HG03280 (cell line): ENCODE data around the gene PLTP.
"Not testable (repeated sequence)": the region's sequence is repeated elsewhere in the genome, so short reads cannot be mapped to it uniquely, and the experiment has no call there.

Source experiments
- ATAC-seq: cut with Tn5 transposase; IDR thresholded peaks from one replicate; pipeline ENCODE4 v1.9.1; 2021; ENCODE audit warnings: mild to moderate bottlenecking, moderate library complexity; ENCODE audit not compliant: unreplicated experiment

PLTP gene

DNA sequence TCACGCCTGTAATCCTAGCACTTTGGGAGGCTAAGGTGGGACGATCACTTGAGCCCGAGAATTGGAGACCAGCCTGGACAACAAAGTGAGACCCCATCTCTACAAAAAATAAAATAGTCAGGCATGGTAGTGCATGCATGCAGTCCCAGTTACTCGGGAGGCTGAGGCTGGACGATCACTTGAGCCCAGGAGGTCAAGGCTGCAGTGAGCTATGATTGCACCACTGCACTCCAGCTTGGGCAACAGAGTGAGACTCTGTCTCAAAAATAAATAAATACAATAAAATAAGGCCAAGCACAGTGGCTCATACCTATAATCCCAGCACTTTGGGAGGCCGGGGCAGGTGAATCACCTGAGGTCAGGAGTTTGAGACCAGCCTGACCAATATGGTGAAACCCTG, 10.6 kb downstream of the PLTP start:
- not testable (repeated sequence) for ATAC-seq

DNA sequence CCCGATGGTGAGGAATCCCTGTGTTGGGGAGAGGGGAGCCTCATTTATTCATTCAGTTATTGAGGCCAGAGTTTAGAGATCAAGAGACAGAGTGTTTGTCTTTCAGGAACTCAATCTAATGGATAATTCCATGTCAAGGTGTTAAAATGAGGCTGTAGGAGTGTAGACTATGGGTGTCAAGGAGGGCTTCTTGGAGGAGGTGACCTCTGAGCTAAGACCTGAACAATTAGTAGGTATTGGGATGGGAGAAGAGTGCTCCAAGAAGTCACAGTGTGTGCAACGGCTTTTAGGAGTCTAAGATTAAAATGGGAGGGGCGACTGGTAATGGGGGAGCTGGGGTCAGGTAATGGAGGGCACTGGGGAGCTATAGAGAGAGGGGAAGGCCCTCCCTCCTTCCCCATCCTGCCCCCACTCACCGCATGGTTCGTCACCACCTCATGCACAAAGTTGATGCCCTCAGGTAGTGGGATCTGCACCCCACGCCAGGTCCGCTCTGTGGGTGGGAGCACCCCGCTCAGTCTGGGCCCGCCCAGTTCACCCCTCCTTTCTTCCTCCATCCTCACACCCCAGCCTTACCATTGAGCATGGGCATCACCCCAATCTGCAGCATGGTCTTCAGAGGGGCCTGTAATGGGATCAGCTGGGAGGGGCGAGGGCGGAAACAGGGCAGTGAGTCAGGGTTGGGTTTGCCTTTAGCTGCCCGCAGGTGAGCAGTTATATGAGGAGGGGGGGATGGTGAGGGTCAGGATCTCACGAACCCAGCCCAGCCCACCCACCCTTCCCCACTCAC, 12.7 kb downstream of the PLTP start:
- no peak for ATAC-seq

DNA sequence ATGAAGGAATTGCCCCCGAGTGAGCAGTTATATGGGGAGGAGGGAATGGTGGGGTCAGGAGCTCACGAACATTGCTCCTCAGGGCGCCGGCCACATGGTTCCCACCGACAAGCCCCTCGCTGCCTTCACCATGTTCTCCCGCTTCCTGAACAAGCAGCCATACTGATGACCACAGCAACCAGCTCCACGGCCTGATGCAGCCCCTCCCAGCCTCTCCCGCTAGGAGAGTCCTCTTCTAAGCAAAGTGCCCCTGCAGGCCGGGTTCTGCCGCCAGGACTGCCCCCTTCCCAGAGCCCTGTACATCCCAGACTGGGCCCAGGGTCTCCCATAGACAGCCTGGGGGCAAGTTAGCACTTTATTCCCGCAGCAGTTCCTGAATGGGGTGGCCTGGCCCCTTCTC, 13.7 kb downstream of the PLTP start:
- no peak for ATAC-seq

DNA sequence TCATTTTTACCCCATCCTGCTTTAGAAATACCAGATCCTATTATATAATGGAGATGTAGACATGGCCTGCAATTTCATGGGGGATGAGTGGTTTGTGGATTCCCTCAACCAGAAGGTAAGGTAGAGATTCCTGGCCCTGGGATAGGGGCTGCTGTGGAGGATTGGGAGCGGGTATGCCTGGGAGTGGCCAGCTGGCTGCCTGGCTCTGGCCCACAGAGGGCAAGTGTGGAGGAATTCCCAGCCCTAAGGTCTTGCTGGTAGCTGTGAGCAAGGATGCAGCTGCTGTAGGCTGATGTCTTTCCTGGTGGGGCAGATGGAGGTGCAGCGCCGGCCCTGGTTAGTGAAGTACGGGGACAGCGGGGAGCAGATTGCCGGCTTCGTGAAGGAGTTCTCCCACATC, 14.3 kb downstream of the PLTP start:
- ATAC-seq = no peak

DNA sequence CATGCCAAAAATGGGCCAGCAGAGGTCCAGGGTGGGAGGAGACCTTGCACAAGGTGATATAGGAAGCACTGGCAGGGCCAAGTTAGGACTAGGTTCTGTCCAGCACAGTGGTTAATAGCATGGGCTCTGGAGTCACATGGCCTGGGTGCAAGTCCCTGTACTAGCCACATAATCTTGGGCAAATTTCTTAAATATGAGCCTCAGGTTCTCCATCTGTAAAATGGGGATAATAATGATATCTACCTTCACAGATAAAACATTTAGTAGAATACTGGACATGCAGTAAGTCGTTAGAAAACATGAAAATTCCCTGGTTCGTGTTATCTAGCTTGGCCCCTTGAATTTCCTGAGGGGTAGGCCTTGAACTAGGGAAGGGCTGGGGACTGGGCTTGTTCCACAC, 14.7 kb downstream of the PLTP start:
- ATAC-seq = no peak

DNA sequence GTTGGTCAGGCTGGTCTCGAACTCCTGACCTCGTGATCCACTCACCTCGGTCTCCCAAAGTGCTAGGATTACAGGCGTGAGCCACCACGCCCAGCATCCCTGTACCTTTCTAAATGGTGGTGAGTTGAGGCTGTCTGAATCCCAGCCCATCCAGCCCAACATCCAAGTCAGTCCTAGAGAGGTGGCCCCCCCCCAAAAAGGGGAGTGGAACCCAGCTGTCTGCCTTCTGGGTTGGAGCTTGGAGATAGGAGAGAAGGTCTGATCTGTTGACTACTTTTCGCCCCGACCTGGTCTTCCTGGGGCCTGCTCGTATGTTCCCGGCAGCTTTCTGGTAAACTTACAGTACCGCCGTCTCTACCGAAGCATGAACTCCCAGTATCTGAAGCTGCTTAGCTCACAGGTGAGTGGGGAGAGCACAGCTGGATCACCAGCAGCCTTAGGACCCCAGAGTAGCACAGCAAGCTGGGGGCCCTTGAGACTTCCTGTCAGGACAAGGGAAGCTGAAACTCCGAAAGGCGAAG, 15.3 kb downstream of the PLTP start:
- no peak for ATAC-seq

DNA sequence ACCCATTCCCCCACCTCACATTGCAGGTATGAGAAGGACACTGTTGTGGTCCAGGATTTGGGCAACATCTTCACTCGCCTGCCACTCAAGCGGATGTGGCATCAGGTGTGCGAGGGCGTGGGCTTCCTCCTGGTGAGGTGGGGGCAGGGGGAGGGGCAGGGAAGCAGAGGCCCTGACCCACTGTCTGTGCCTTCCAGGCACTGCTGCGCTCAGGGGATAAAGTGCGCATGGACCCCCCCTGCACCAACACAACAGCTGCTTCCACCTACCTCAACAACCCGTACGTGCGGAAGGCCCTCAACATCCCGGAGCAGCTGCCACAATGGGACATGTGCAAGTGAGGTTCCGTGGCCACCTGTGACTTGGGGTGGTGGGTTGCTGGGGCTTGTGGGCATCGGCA, 17.2 kb downstream of the PLTP start:
- ATAC-seq = no peak

DNA sequence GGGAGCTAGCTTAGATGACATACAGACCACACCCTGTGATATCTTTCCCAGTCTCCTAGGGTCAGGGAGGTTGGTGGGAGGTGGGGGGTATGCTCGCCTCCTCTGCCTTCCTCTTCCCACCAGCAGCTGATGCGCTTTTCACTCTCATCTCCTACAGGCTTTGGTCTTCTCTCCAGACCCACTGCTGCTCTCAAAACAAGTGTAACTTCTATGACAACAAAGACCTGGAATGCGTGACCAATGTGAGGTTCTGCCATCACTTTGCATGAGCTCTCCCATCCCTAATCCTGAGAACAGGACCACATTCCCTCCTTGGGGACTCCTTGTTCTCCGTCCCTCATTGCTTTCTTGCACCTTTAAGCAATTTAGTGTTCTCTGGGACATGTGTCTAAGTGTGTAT, 18.1 kb downstream of the PLTP start:
- no peak for ATAC-seq

DNA sequence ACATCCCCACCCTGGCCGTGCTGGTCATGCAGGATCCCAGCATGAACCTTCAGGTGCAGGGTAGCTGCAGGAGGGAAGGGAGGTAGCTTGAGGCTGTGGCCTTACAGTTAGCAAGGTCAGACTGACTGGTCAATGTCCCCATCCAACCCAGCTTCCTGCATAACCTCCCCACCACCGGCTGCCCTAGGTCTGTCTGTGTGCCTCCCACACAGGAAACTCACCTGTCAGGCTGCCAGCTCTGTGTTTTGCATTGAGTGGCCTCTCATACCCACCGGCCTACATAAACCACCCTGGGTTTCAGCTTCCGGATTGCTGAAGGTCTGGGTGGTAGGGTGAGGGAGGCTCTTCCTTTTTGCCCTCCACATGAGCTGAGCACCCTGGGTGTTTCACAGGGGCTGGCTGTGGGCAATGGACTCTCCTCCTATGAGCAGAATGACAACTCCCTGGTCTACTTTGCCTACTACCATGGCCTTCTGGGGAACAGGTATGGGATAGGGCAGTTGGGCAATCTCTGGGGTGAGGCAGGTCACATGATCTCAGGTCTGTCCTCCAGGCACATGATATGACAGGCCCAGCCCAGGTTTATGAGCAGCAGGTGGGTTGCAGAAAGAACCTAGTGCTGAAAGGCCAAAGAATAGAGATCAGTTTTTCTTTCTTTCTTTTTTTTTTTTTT, 19.0 kb downstream of the PLTP start:
- ATAC-seq = no peak

DNA sequence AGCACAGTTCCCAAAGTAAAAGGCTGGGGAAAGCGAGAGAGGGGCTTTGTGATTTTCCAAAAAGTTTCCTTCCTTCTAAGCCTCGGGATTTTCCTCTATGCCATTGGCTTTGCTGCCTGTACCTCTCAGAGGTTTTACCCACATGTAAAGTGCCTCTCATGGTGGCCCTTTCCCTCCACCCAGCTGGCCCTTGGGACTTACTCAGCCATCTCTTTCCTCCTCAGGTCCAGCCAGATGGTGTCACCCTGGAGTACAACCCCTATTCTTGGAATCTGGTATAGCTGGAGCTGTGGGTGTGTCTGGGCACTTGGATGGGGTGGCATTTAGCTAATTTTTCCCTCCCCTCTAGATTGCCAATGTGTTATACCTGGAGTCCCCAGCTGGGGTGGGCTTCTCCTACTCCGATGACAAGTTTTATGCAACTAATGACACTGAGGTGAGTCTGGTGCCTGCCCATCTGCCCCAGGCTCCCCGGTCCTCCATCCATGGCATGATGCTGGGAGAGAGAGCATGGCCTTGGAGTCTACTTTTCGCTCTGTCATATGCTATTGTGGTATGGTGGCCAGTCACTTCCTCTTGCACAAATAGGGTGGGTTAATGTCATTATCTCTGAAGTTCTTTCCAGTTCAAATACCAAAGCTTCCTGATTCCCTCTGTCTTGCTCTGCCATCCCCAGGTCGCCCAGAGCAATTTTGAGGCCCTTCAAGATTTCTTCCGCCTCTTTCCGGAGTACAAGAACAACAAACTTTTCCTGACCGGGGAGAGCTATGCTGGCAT, 19.7 kb downstream of the PLTP start:
- no peak for ATAC-seq

DNA sequence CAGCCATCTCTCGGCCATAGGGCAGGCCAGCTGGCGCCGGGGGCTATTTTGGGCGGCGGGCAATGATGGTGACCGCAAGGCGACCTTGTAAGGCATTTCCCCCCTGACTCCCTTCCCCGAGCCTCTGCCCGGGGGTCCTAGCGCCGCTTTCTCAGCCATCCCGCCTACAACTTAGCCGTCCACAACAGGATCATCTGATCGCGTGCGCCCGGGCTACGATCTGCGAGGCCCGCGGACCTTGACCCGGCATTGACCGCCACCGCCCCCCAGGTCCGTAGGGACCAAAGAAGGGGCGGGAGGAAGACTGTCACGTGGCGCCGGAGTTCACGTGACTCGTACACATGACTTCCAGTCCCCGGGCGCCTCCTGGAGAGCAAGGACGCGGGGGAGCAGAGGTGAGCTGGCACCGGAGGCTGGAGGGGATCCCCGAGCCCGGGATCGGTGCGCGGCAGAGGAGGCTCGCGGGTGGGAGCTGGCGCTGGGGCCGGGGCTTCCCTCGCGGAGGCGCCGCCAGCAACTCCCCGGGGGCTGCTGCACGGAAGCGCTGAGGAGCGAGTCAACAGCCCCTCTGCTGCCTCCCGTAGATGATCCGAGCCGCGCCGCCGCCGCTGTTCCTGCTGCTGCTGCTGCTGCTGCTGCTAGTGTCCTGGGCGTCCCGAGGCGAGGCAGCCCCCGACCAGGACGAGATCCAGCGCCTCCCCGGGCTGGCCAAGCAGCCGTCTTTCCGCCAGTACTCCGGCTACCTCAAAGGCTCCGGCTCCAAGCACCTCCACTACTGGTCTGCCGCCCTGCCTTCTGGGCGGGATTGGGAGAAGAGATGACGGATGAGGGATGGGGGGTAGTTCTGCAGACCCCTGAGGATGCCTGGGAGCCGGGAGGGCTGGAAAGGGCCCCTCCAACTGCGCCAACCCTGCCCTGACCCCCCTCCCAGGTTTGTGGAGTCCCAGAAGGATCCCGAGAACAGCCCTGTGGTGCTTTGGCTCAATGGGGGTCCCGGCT, 20.7 kb downstream of the PLTP start, which contains the start of the genes CTSA and NEURL2:
Gene CTSA, plus strand, starts transcription at position 351 of the 999 bp plus-strand sequence. Its CDS starts 234 bp downstream, at position 585.
Gene NEURL2, minus strand, starts transcription at position 224 of the 999 bp plus-strand sequence. Its CDS starts 217 bp downstream, at position 7.
- peak; percentile 79 for ATAC-seq

DNA sequence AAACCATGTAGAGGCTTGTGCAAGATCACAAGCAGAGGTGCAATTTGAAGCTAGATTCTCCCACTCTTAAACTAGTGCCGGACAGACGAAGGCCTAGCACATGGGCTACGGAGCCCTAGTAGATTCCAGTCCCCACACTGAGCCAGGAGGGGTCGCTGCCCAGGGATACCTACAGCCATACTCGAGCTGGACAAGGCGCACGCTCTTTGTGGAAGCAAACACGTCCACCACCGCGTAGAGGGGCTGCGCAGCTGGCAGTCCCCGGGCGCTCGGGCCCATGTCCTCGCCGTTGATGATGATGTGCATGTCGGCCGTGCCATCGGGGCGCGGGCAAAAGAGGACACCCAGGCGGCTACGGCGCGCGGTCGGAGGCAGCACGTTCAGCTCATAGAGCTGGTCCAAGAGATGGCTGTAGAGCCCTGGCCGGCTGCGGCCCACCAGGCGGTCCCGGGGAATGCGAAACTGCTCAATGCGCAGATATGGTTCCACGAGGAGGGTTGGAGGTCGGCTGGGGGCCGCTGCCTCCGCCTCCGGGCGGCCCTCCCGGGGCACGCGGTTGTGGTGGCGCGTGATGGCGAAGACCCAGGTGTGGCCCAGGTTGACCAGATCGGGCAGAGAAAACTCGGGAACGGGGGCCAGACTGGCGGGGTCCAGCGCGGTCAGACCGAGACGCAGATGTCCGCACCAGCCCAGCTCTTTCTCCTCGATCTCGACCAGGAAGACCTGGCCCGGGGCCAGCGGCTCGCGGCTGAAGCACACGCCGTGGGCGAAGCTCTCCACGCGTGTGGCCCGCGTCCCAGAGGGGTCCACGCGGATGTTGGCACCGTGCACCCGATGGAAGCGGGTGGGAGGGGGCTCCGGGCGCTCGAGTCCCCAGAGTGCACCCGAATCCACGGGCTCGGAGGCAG, 21.6 kb downstream of the PLTP start:
- ATAC-seq = peak; percentile 31

DNA sequence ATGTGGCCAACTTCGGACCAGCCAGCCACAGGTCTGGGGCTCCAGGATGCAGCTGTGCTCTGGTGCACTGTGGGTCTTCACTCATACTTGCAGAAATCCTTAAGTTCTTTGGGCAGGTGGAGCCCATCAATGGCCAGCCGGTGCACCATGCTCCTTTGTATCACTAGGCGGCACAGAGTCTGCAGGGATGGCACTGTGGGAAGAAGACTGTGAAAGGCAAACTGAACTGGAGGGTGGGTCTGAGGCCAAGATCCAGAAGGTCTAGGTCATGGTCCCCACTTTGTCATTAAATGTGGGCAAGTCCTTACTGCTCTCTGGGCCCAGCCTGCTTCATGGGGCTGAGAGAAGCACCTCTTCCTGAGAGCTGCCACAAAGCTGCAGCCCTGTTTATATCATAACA, 23.3 kb downstream of the PLTP start:
- no peak for ATAC-seq

DNA sequence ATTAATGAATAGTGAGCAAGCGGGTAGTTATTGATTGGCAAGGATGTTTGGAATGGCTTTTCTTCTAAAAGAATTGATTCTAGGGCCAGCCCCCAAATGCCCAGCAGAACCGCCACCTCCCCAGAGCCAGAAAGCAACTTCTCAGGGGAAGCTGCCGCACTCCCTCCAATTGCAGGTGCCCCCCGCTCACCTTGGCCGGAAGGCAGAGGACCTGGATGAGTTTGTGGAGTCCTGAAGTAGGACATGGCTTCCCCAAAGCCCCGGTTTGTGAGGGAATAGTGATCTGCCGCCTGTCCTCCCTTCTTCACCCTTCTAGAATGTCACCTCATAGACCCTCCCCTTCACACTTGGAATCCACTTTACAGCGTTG, 24.6 kb downstream of the PLTP start, which contains the start of gene SPATA25:
Gene SPATA25, minus strand, starts transcription at position 277 of the 370 bp plus-strand sequence. Its CDS starts 32 bp downstream, at position 245.
- no peak for ATAC-seq

DNA sequence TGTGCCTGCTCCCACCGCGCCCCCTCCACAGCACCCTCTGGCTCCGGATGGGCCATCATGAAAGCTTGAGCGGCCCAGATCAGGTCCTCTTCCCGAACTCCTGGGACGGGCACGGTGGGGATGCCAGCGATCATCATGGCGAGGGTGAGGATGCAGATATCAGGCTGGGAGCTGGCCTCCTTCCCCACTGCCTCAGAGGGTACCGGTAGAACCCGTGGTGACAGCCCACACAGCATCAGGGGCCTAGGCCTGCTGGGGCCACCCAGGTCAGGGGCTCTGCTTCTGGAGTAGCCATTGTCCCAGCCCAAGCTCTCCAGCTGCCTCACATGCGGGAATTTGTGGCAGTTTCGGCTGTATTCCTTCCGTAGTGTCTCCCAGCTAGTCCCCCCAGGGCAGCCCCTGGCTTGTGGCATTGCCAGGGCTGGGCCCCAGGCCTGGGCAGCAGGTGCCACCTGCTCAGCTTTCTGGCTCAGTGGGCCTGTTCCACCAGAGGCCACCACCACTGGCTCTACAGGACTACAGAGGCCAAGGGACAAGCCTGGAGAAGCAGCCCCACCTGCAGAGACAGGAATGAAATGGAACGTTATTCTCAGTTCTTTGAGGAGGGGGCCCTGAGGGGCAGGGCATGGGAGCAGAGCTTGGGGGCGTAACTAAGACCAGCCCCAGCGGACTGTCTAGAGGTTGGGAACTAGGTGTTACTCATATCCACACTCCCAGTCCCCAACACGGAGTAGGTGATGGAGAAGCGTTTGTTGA, 25.2 kb downstream of the PLTP start:
- no peak for ATAC-seq

DNA sequence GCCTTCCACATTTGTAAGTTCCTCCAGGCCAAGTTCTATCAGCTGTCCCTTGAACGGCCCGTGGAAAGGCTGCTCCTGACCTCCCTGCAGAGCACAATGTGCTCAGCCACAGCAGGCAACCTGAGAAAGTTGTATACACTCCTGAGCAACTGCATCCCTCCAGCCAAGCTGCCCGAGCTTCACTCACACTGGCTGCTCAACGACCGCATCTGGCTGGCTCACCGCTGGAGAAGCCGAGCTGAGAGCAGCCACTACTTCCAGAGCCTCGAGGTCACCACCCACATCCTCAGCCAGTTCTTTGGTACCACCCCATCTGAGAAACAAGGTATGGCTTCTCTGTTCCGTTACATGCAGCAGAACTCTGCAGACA, 28.9 kb downstream of the PLTP start:
- ATAC-seq = no peak

DNA sequence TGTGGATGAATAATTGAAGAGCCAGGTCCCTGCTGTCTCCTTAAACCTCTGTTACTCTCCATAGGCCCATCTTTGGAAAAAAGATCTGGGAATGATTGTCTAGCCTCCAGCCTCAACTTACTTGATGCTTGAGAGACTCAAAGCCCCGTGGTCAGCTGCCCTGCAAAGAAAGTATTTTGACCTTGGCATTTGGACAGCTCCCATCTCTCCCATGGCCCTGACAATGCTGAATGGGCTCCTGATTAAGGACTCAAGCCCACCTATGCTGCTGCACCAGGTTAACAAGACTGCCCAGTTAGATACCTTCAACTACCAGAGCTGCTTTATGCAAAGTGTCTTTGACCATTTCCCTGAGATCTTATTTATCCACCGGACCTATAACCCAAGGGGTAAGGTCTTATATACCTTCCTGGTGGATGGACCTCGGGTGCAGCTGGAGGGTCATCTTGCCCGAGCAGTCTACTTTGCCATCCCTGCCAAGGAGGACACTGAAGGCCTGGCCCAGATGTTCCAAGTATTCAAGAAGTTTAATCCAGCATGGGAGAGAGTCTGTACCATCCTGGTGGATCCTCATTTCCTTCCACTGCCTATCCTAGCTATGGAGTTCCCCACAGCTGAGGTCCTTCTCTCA, 29.4 kb downstream of the PLTP start:
- no peak for ATAC-seq
